Activated gamma-delta T cell (primary cell): Measurements from ENCODE around the gene SFSWAP.
"Not testable (repeated sequence)": the region's sequence is repeated elsewhere in the genome, so short reads cannot be mapped to it uniquely, and the experiment has no call there.

Source experiments
- DNase-seq: peaks from one replicate; lab custom pipeline; 2025; lab: John Stamatoyannopoulos, UW

The SFSWAP gene

GRCh38 chr12:131758016-131758739, 47.3 kb downstream of the SFSWAP start:
- DNase-seq: no peak

GRCh38 chr12:131759176-131759575, 48.3 kb downstream of the SFSWAP start:
- DNase-seq: no peak

GRCh38 chr12:131761638-131762037, 50.7 kb downstream of the SFSWAP start:
- DNase-seq: no peak

- no peak for DNase-seq
Observed at GRCh38 chr12:131764738-131765137, 53.8 kb downstream of the SFSWAP start.

GRCh38 chr12:131765961-131766360, 55.1 kb downstream of the SFSWAP start:
- DNase-seq: no peak

- DNase-seq: no peak
Observed at GRCh38 chr12:131766382-131767107, 55.7 kb downstream of the SFSWAP start.

- no peak for DNase-seq
Observed at GRCh38 chr12:131770120-131770519, 59.2 kb downstream of the SFSWAP start.

GRCh38 chr12:131771965-131772364, 61.1 kb downstream of the SFSWAP start:
- no peak for DNase-seq

GRCh38 chr12:131773582-131774221, 62.8 kb downstream of the SFSWAP start:
- no peak for DNase-seq

- DNase-seq: no peak
Observed at GRCh38 chr12:131774576-131775391, 63.9 kb downstream of the SFSWAP start.

- no peak for DNase-seq
Observed at GRCh38 chr12:131775392-131776236, 64.7 kb downstream of the SFSWAP start.

- no peak for DNase-seq
Observed at GRCh38 chr12:131776237-131776889, 65.5 kb downstream of the SFSWAP start.

GRCh38 chr12:131777269-131777668, 66.4 kb downstream of the SFSWAP start:
- DNase-seq: not testable (repeated sequence)

- no peak for DNase-seq
Observed at GRCh38 chr12:131779027-131779426, 68.1 kb downstream of the SFSWAP start.

GRCh38 chr12:131782061-131782460, 71.2 kb downstream of the SFSWAP start:
- no peak for DNase-seq

- no peak for DNase-seq
Observed at GRCh38 chr12:131783915-131784541, 73.1 kb downstream of the SFSWAP start.

GRCh38 chr12:131784909-131785762, 74.2 kb downstream of the SFSWAP start:
- DNase-seq: no peak

GRCh38 chr12:131785763-131786330, 75.0 kb downstream of the SFSWAP start:
- no peak for DNase-seq

GRCh38 chr12:131786331-131786730, 75.4 kb downstream of the SFSWAP start:
- no peak for DNase-seq
